ENCODE measurements around the gene RABEP2. TPM values are rescaled to one million over a fixed set of nuclear protein-coding genes. Genes with fewer than 3 reads are reported as not detected.

Gene RABEP2
- total RNA-seq, 1 experiment from 2014 or later = 48.5 TPM

- no peaks in the 10 kb centered on the region for H3K9me3 ChIP-seq (ENCODE audit: insufficient read depth, low read depth)
- H3K4me1 ChIP-seq (replicated peaks; ENCODE audit: insufficient read depth) = peaks cover 6% of the 10 kb centered on the region; the same call in 1 of the 2 replicates
- H3K4me2 ChIP-seq = no peak overlapping the region
- no peak for DNase-seq
- no peak for TF ChIP-seq CTCF (conservative IDR thresholded peaks at IDR 0.05)
- no peak for TF ChIP-seq EZH2 (IDR thresholded peaks at IDR 0.05; ENCODE audit: low read depth)
- H3F3A ChIP-seq (ENCODE audit: insufficient read depth, low read depth) = peaks cover 17% of the 10 kb centered on the region; the same call in 1 of the 2 replicates
- H3K4me3 ChIP-seq = no peak overlapping the region
- no TSS peak for BruUV-seq (replicated peaks)
- POLR2A ChIA-PET (ENCODE audit: unreplicated experiment) = interaction anchor here (0.6 kb wide), 1 partner anchor 25 kb away, joined by 5 read pairs; no protein-coding TSS in a partner anchor
- H2AFZ ChIP-seq = no peak overlapping the region
- H3K36me3 ChIP-seq (ENCODE audit: low read depth) = no peaks in the 10 kb centered on the region
- H3K27ac ChIP-seq = no peak overlapping the region
- peaks cover 3% of the 10 kb centered on the region; the same call in 1 of the 2 replicates for H4K20me1 ChIP-seq (ENCODE audit: insufficient read depth)
- no peaks in the 10 kb centered on the region for H3K27me3 ChIP-seq (ENCODE audit: insufficient read depth, low read depth)
- no peaks in the 10 kb centered on the region for H3K9me2 ChIP-seq (ENCODE audit: insufficient read depth)
- intact Hi-C loops (cut with micrococcal nuclease; ENCODE audit: unreplicated experiment) = no loop called here
- no peaks in the 10 kb centered on the region for H3K79me2 ChIP-seq (ENCODE audit: low read depth)
- CTCF ChIA-PET = no interaction called here
Measured at GRCh38 chr16:28874406-28874805, 50.6 kb downstream of the RABEP2 start.

GRCh38 chr16:28873543-28874201 lies 51.4 kb downstream of the RABEP2 start:
- ChIA-PET POLR2A (ENCODE audit: unreplicated experiment) (interaction anchor here (0.5 kb wide), 1 partner anchor 10 kb away, joined by 13 read pairs; the partner anchor contains the start of gene SH2B1), CTCF (interaction anchor here (0.7 kb wide), 1 partner anchor 78 kb away, joined by 4 read pairs; no protein-coding TSS in a partner anchor)
- peaks cover 3% of the 10 kb centered on the region; the same call in 1 of the 2 replicates for H4K20me1 ChIP-seq (ENCODE audit: insufficient read depth)
- no TSS peak for BruUV-seq (replicated peaks)
- no peak overlapping the region for H3K4me2 ChIP-seq
- peak in 1 of 2 experiments; percentile 44 for DNase-seq
- peaks cover under 1% of the 10 kb centered on the region; the same call in 1 of the 2 replicates for H3K4me1 ChIP-seq (replicated peaks; ENCODE audit: insufficient read depth)
- intact Hi-C loops (cut with micrococcal nuclease; ENCODE audit: unreplicated experiment) = no loop called here
- no peaks in the 10 kb centered on the region for H3K27me3 ChIP-seq (ENCODE audit: insufficient read depth, low read depth)
- 0 out of 2 replicates have a peak, but pooled peaks cover 2% of the 10 kb centered on the region for H3K36me3 ChIP-seq (ENCODE audit: low read depth)
- no peaks in the 10 kb centered on the region for H3K9me3 ChIP-seq (ENCODE audit: insufficient read depth, low read depth)
- no peaks in the 10 kb centered on the region for H3K79me2 ChIP-seq (ENCODE audit: low read depth)
- H2AFZ ChIP-seq = no peak overlapping the region
- no peaks in the 10 kb centered on the region for H3K9me2 ChIP-seq (ENCODE audit: insufficient read depth)
- H3K27ac ChIP-seq = no peak overlapping the region
- no peak overlapping the region for H3K4me3 ChIP-seq
- peaks cover 17% of the 10 kb centered on the region; the same call in 1 of the 2 replicates for H3F3A ChIP-seq (ENCODE audit: insufficient read depth, low read depth)
- no peak for TF ChIP-seq EZH2 (IDR thresholded peaks at IDR 0.05; ENCODE audit: low read depth)
- peak; percentile 81 for TF ChIP-seq CTCF (conservative IDR thresholded peaks at IDR 0.05)

GRCh38 chr16:28872952-28873351 lies 52.1 kb downstream of the RABEP2 start:
- TF ChIP-seq CTCF (conservative IDR thresholded peaks at IDR 0.05) (no peak), EZH2 (IDR thresholded peaks at IDR 0.05; ENCODE audit: low read depth) (no peak)
- Histone ChIP-seq H2AFZ (no peak overlapping the region), H3K27ac (no peak overlapping the region), H4K20me1 (ENCODE audit: insufficient read depth) (peaks cover 3% of the 10 kb centered on the region; the same call in 1 of the 2 replicates), H3F3A (ENCODE audit: insufficient read depth, low read depth) (peaks cover 17% of the 10 kb centered on the region; the same call in 1 of the 2 replicates), H3K36me3 (ENCODE audit: low read depth) (0 out of 2 replicates have a peak, but pooled peaks cover 4% of the 10 kb centered on the region), H3K4me2 (no peak overlapping the region), H3K9me3 (ENCODE audit: insufficient read depth, low read depth) (no peaks in the 10 kb centered on the region), H3K27me3 (ENCODE audit: insufficient read depth, low read depth) (no peaks in the 10 kb centered on the region), H3K4me3 (no peak overlapping the region), H3K79me2 (ENCODE audit: low read depth) (no peaks in the 10 kb centered on the region), H3K4me1 (replicated peaks; ENCODE audit: insufficient read depth) (no peaks in the 10 kb centered on the region), H3K9me2 (ENCODE audit: insufficient read depth) (no peaks in the 10 kb centered on the region)
- no peak for DNase-seq
- ChIA-PET POLR2A (ENCODE audit: unreplicated experiment) (interaction anchor here (0.5 kb wide), 1 partner anchor 9 kb away, joined by 13 read pairs; the partner anchor contains the start of gene SH2B1), CTCF (no interaction called here)
- intact Hi-C loops (cut with micrococcal nuclease; ENCODE audit: unreplicated experiment) = no loop called here
- no TSS peak for BruUV-seq (replicated peaks)

All from PC-9 (cell line).